Astrocyte (in vitro differentiated cells and primary cell): ENCODE measurements around the gene NPPA. TPM values are rescaled to one million over a fixed set of nuclear protein-coding genes. Genes with fewer than 3 reads are reported as not detected.

ENCODE experiments used
- DNase-seq: peaks from one replicate; pipeline ENCODE4 v3.0.0-alpha.2; 2010; ENCODE audit warnings: low read depth
- FAIRE-seq: peaks from 2 replicates; lab custom pipeline; 2011; peaks lifted over from hg19 to GRCh38; lab: Jason Lieb, UNC
- H2AFZ ChIP-seq: 2 replicates; pipeline ENCODE4 v1.6.0; 2012; ENCODE audit warnings: low read depth, low read length, inconsistent platforms
- H3K27ac ChIP-seq: 2 replicates; pipeline ENCODE4 v1.5.1; 2011; ENCODE audit warnings: low read depth, low read length, inconsistent platforms
- H3K27me3 ChIP-seq: 2 replicates; pipeline ENCODE4 v1.6.0; 2011; ENCODE audit warnings: low read length, inconsistent platforms; ENCODE audit not compliant: insufficient read depth
- H3K36me3 ChIP-seq: 2 replicates; pipeline ENCODE4 v1.5.1; 2011; ENCODE audit warnings: low read length, inconsistent platforms; ENCODE audit not compliant: insufficient read depth
- H3K4me1 ChIP-seq: 2 replicates; pipeline ENCODE4 v1.5.1; 2011; ENCODE audit warnings: low read length, inconsistent platforms; ENCODE audit not compliant: insufficient read depth
- H3K4me2 ChIP-seq: 2 replicates; pipeline ENCODE4 v1.6.0; 2012; ENCODE audit warnings: low read length, inconsistent platforms
- H3K4me3 ChIP-seq: 2 replicates; pipeline ENCODE4 v1.5.1; 2011; ENCODE audit warnings: low read depth, mild to moderate bottlenecking, low read length, inconsistent platforms; ENCODE audit not compliant: insufficient read depth
- H3K79me2 ChIP-seq: 2 replicates; pipeline ENCODE4 v1.6.0; 2012; ENCODE audit warnings: mild to moderate bottlenecking, low read length, inconsistent platforms; ENCODE audit not compliant: insufficient read depth
- H3K9ac ChIP-seq: 2 replicates; pipeline ENCODE4 v1.6.0; 2012; ENCODE audit warnings: mild to moderate bottlenecking, low read length, inconsistent platforms
- H3K9me3 ChIP-seq: 2 replicates; pipeline ENCODE4 v1.5.1; 2012; ENCODE audit warnings: low read depth, mild to moderate bottlenecking, low read length, inconsistent platforms; ENCODE audit not compliant: insufficient read depth
- H4K20me1 ChIP-seq: 2 replicates; pipeline ENCODE4 v1.6.0; 2012; ENCODE audit warnings: low read length, inconsistent platforms; ENCODE audit not compliant: insufficient read depth
- H3K27ac Mint-ChIP-seq: one replicate; pipeline ENCODE4 v1.8.0; 2021; ENCODE audit warnings: mild to moderate bottlenecking, mixed read lengths; ENCODE audit not compliant: unreplicated experiment
- H3K27me3 Mint-ChIP-seq: one replicate; pipeline ENCODE4 v1.8.0; 2021; ENCODE audit warnings: low read depth, mixed read lengths; ENCODE audit not compliant: unreplicated experiment
- H3K36me3 Mint-ChIP-seq: one replicate; pipeline ENCODE4 v1.8.0; 2021; ENCODE audit warnings: low read depth, mixed read lengths; ENCODE audit not compliant: unreplicated experiment
- H3K4me1 Mint-ChIP-seq: one replicate; pipeline ENCODE4 v1.8.0; 2021; ENCODE audit warnings: low read depth, mixed read lengths; ENCODE audit not compliant: unreplicated experiment
- H3K4me3 Mint-ChIP-seq: one replicate; pipeline ENCODE4 v1.8.0; 2021; ENCODE audit warnings: mild to moderate bottlenecking, moderate library complexity, mixed read lengths; ENCODE audit not compliant: unreplicated experiment
- H3K9me3 Mint-ChIP-seq: one replicate; pipeline ENCODE4 v1.8.0; 2021; ENCODE audit warnings: mild to moderate bottlenecking, mixed read lengths; ENCODE audit not compliant: unreplicated experiment
- EZH2 ChIP-seq: IDR thresholded peaks from 2 replicates; pipeline ENCODE4 v1.6.1; 2012; ENCODE audit warnings: mild to moderate bottlenecking, low read length, inconsistent platforms; ENCODE audit not compliant: insufficient read depth
- total RNA-seq: library from RNA; stranded (reverse); gene quantifications from 2 replicates; pipeline ENCODE4 v1.2.1, GENCODE V29; 2021
- TF ChIP-seq, protein P1 (sequence below): IDR thresholded peaks from 2 replicates; pipeline ENCODE4 v1.5.1; 2011; ENCODE audit warnings: low read depth, mild to moderate bottlenecking, inconsistent platforms, low read length, moderate library complexity; ENCODE audit not compliant: insufficient read depth

NPPA gene
- total RNA-seq, 1 donor from 2014 or later, result not detected

- H2AFZ ChIP-seq, result no peak overlapping the region
- H3K36me3 Mint-ChIP-seq, result no peaks in the 10 kb centered on the region
- H3K27me3 Mint-ChIP-seq, result peaks cover 20% of the 10 kb centered on the region
- no peak overlapping the region for H3K4me2 ChIP-seq
- H3K4me1 Mint-ChIP-seq, result peaks cover 32% of the 10 kb centered on the region
- H3K4me1 ChIP-seq, result peaks cover 12% of the 10 kb centered on the region
- TF ChIP-seq EZH2, result no peak
- TF ChIP-seq, protein P1, sequence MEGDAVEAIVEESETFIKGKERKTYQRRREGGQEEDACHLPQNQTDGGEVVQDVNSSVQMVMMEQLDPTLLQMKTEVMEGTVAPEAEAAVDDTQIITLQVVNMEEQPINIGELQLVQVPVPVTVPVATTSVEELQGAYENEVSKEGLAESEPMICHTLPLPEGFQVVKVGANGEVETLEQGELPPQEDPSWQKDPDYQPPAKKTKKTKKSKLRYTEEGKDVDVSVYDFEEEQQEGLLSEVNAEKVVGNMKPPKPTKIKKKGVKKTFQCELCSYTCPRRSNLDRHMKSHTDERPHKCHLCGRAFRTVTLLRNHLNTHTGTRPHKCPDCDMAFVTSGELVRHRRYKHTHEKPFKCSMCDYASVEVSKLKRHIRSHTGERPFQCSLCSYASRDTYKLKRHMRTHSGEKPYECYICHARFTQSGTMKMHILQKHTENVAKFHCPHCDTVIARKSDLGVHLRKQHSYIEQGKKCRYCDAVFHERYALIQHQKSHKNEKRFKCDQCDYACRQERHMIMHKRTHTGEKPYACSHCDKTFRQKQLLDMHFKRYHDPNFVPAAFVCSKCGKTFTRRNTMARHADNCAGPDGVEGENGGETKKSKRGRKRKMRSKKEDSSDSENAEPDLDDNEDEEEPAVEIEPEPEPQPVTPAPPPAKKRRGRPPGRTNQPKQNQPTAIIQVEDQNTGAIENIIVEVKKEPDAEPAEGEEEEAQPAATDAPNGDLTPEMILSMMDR, result no peak
- H3K9me3 Mint-ChIP-seq, result peaks cover 3% of the 10 kb centered on the region
- H3K9me3 ChIP-seq, result no peaks in the 10 kb centered on the region
- H3K9ac ChIP-seq, result no peak overlapping the region
- H3K27ac Mint-ChIP-seq, result peak overlapping the region; percentile 79
- peak overlapping the region; percentile 71 for H3K4me3 Mint-ChIP-seq
- FAIRE-seq, result no peak
- H3K4me3 ChIP-seq, result no peak overlapping the region
- H3K27ac ChIP-seq, result no peak overlapping the region
- no peaks in the 10 kb centered on the region for H4K20me1 ChIP-seq
- no peaks in the 10 kb centered on the region for H3K36me3 ChIP-seq
- H3K79me2 ChIP-seq, result no peaks in the 10 kb centered on the region
- DNase-seq, result no peak
- peaks cover 37% of the 10 kb centered on the region for H3K27me3 ChIP-seq
Observed at GRCh38 chr1:11860083-11860482, 12.5 kb upstream of the NPPA start.

- H3K9ac ChIP-seq, result no peak overlapping the region
- Mint-ChIP-seq H3K27me3 (peaks cover 18% of the 10 kb centered on the region), H3K36me3 (no peaks in the 10 kb centered on the region)
Observed at GRCh38 chr1:11858968-11859871, 11.6 kb upstream of the NPPA start.

More at GRCh38 chr1:11858968-11859871, 11.6 kb upstream of the NPPA start:
- DNase-seq (peak; percentile 33), FAIRE-seq (no peak)
- Histone ChIP-seq H3K79me2 (no peaks in the 10 kb centered on the region), H3K9me3 (no peaks in the 10 kb centered on the region), H3K4me1 (peaks cover 12% of the 10 kb centered on the region), H2AFZ (no peak overlapping the region), H3K36me3 (no peaks in the 10 kb centered on the region), H3K27me3 (peaks cover 37% of the 10 kb centered on the region), H3K4me2 (peak overlapping the region; percentile 59), H3K4me3 (no peak overlapping the region), H4K20me1 (no peaks in the 10 kb centered on the region), H3K27ac (no peak overlapping the region)
- peaks cover 32% of the 10 kb centered on the region for H3K4me1 Mint-ChIP-seq
- H3K4me3 Mint-ChIP-seq, result peak overlapping the region; percentile 81
- H3K9me3 Mint-ChIP-seq, result peaks cover 3% of the 10 kb centered on the region
- H3K27ac Mint-ChIP-seq, result peak overlapping the region; percentile 79
- TF ChIP-seq, protein P1, result peak; percentile 11
- peak; percentile 62 for TF ChIP-seq EZH2
